ENCODE measurements around the gene ATG101. TPM values are rescaled to one million over a fixed set of nuclear protein-coding genes. Genes with fewer than 3 reads are reported as not detected.

Gene ATG101
- polyA plus RNA-seq, 12 donors = 16.1 to 32.0 (median 23.8) TPM; not detected in 1

DNA sequence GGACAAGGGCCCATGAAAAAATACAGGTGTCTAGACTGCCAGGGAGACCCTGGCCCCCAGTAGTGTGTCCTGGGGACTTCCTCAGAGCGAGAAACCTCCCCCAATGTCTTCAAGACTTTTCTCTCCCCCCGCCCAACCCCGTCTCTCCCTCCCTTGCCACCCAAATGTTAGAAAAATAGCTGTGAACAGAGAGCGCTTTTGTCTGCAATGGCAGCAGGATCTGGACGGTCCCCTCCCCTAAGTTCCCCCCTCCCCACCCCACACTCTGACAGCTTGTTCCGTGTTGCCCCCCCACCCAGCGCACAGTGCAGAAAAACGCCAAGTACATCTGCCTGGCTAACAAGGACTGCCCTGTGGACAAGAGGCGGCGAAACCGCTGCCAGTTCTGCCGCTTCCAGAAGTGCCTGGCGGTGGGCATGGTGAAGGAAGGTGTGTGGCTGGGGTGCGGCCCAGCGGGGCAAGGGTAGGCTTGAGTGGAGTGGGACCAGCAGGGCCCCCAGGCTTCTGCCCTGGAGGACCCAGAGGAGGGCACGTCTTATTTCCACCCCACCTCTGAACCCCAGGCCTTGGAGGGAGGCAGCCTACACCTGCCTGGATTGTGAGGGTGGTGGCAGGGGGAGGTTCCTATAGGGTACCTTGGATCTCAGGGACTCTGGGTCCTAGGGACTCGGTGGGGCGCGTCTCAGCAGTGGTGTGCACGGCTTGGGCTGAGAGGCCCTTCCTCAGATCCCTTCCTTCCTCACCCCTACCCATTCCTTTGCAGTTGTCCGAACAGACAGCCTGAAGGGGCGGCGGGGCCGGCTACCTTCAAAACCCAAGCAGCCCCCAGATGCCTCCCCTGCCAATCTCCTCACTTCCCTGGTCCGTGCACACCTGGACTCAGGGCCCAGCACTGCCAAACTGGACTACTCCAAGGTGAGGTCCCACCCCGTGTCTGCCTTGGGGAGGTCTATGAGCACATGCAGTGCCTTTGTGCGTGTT lies 13.8 kb upstream of the ATG101 start:
- DNase-seq = no peak

- DNase-seq = no peak
Observed at GRCh38 chr12:52056801-52057637, 12.8 kb upstream of the ATG101 start.

- no peak for DNase-seq
Observed at GRCh38 chr12:52057638-52058576, 11.9 kb upstream of the ATG101 start.

DNA sequence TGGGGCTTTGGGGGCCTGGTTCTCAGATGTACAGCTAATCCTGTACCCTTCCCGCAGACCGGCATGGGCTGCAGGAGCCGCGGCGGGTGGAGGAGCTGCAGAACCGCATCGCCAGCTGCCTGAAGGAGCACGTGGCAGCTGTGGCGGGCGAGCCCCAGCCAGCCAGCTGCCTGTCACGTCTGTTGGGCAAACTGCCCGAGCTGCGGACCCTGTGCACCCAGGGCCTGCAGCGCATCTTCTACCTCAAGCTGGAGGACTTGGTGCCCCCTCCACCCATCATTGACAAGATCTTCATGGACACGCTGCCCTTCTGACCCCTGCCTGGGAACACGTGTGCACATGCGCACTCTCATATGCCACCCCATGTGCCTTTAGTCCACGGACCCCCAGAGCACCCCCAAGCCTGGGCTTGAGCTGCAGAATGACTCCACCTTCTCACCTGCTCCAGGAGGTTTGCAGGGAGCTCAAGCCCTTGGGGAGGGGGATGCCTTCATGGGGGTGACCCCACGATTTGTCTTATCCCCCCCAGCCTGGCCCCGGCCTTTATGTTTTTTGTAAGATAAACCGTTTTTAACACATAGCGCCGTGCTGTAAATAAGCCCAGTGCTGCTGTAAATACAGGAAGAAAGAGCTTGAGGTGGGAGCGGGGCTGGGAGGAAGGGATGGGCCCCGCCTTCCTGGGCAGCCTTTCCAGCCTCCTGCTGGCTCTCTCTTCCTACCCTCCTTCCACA lies 11.0 kb upstream of the ATG101 start:
- no peak for DNase-seq

- DNase-seq = no peak
Observed at GRCh38 chr12:52059582-52060497, 9.9 kb upstream of the ATG101 start.

DNA sequence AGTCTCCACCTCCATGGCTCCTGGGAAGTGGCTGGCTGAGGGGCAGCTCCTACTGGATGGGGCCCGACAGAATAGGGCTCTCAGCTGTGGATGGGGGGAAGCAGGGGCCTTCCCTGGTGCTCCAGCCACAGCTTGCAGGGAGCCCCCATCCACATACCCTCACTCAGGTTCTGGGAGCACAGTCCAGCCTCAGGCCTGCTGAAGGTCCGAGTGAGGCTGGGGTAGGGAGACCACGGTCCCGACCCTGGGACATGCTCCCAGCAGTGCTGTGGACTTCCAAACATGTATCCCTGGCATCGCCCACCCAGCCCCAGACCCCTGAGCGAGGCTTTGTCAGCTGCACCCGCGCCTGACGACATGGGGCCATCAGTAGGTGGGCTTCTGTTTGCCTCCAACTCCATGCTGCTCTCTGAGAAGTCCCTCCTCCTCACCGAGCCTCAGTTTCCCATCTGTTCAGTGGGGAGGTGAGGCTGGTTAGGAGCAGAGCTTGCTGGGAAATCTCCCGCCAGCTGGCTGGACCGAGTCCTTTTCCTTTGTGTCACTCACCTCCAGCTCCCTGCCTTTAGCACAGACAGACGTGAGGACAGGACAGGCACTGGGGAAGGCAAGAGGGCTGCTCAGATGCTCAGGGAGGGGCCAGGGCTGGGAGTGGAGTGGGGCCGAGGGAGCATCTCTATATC lies 9.1 kb upstream of the ATG101 start:
- DNase-seq = no peak

DNA sequence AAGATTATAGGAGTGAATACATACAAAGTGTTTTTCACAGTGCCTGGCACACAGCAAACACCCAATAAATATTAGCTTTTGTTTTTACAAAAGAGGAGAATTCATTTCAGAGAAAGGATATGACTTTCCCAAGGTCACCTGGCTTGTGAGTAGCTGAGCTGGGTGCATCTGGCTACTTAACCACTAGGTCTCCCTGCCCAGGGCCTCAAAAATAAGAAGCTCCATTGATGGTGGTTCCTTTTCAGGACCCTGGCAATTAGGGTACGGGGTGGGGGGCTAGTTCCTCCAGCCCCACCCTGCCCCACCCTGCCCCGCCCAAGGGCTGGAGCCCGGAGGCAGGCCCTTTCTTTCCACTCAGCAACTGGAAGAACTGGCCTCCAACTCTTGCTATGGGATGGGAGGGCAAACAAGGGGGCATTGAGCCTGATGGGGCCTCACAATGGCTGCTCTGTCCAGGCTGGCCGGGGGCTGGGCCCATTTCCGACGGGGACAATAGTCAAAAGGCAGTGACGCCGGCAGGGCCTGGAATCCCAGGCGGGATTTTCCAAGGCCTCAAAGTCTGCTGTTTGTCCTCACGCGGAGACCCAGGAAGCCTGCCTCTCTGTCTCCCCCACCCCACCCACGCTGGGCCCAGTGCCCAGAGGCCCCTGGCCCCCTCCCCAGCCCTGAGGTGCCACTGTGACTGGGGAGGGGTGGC lies 8.2 kb upstream of the ATG101 start:
- no peak for DNase-seq

GRCh38 chr12:52062167-52063081 lies 7.4 kb upstream of the ATG101 start:
- DNase-seq = no peak

DNA sequence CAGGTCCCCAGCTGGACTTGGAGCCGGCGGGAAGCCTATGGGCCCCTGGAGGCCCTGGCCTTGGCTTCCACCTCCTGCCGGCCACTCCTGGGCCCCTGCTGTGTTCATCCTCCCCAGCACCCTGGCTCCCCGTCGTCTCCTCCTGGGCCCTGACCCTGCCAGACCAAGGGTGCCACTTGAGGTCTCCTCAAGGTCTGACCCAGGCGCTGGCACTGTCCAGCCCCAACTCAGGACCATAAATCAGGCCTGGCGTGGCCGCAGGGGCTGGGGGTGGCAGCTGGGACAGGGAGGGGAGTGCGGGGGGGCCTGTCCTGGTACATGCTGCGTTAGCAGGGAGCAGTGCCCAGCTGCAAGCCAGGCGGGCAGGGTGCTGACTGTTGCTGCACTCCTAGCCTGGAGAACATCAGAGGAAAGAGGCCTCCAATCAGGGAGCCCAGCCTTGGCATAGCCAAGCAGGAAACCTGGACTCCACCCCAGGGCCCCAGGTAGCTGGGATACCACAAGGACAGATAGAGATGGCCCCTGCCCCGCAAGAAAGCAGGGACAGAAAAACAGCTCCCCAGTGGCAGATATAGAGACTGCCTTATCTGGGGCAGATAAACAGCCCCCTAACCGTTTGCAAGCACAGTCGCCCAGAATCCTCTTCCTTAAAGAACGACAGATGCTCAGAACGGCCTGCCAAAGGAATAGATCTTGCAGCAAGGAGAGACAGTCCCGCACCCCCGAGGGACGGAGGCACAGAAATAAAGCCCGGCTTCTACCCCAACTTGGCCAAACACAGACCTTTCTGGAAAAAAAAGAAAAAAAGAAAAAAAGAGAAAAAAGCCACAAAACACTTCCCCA lies 6.5 kb upstream of the ATG101 start:
- DNase-seq = no peak

GRCh38 chr12:52063981-52064649 lies 5.7 kb upstream of the ATG101 start:
- no peak for DNase-seq

DNA sequence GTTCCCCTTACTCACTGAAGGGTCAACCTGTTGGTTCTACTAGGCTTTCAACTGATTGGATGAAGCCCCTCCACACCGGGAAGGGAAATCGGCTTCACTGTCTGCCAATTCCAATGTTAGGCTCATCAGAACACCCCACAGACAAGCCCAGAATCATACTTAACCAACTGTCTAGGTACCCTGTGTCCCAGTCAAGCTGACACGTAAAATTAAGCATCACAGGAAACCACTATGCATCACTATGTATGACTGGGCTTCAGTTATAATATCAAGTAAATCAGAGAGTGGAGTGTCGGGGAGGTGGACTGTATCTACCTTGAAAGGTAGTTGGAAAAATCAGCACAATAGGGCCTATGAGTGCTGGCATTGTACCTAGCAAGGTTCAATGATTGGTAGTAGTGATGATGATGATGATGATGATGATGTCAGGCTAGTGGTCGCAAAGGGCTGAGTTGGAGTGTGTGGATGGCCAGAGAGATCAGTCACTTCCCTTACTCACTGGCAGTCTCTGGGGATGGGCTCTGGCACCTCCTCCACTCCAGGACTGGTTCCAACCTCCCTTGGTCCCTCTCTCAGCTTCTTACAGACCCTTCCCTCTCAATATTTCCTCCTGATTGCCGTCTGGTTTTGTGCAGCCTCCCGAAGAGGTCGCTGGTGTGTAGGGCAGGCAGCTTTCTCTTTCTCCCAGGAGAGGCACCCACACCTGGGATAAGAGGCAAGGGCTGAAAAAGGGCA lies 3.3 kb upstream of the ATG101 start:
- DNase-seq = no peak

DNA sequence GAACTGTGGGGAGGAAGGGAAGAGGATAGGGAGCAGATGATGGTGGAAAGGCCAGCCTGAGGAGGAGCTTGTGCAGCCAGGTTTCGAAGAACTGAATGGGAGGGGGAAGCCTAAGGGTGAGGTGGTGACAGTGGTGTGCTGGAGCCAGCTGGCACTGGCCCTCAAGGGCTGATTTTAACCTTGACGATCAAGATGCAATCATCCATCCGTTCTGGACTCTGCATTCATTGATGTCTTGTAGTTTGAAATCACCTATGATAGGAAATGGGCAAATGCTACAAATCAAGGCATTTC lies 2.8 kb upstream of the ATG101 start:
- no peak for DNase-seq

DNA sequence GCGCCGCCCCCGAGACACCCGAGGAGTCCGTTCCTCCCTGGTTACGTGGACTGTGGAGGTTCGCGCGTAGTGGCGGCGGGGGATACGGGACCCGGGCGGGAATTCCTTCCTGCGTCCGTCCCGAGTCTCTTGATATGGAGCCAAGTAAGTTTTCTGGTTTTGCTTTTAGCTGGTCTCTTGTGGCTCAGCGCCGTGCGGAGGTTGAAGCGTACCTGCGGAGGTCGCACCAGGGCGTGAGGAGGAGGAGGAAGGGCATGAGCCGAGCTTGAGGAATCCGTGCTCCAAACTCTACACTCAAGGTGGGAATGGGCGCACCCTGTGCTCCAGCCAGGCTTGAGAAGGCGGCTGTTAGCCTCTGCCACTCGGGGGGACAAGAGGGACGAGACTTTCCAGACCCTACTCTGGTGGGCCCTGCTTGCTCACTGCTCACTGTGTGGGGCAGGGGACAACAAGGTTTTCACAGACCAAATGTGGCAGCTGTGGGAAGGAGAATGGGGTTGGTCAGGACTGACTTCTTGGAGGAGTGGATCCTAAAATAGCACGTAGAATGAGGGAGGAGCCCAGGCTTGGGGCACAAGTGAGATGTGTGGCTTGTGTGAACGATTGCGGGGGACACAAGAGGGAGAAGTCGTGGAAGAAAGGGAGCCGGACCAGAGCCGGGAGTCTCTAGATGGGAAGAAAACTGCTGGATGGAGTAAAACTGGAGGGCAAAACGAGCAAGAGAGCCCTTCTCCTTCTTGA lies 577 bp downstream of the ATG101 start:
- no peak for DNase-seq

Data from muscle of arm (tissue), 12 donors.